ENCODE measurements around the gene CTDSPL2.
A peak's percentile ranks its signal among the peaks of the same experiment; 100 is the strongest.
"Not testable (repeated sequence)": the region's sequence is repeated elsewhere in the genome, so short reads cannot be mapped to it uniquely, and the experiment has no call there.

CTDSPL2 gene

GRCh38 chr15:44542596-44542995, 115.2 kb downstream of the CTDSPL2 start:
- DNase-seq = no peak

GRCh38 chr15:44544745-44545144, 117.3 kb downstream of the CTDSPL2 start:
- DNase-seq = not testable (repeated sequence)

DNA sequence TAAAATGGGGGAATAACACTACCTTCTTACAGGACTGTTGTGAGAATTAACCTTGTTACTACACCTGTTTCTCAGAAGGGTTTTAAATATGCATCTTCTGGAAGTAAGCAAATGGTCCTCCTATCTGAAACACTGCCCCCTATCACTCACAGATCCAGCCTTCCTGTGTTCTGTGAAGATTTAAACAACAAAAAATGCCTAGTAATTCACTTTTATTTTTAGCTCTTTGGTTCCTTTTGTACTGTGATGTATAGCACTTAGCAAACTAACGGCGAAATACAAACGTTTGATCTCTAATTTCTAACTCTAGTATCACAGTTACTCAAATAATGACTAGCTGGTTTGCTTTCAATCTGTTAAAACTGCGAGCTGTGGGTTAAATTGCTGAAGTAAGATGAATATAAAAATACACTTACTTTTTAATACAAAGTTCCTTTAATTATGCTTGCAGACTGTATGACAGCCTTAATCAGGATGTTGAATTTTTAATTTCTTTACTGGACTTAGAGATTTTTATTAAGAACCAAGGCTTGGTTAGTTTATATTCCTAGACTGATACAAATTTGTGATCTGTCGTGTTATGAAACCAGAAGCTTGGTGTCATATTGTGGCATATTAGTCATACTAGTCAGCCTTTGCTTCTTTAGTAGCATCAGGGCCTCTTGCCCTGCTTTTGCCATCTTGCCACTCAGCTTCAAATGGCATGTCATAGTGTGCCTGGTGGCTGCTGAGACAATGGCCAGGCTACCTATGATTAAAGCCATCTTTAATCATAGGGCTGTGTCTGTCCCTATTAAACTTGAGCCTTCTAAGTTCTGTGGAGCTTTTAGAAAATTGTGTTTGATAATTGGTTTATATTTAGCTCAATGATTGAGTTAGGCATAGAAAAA, 118.7 kb downstream of the CTDSPL2 start:
- peak; percentile 21 for DNase-seq

- DNase-seq = not testable (repeated sequence)
Measured at GRCh38 chr15:44549152-44549551, 121.7 kb downstream of the CTDSPL2 start.

DNA sequence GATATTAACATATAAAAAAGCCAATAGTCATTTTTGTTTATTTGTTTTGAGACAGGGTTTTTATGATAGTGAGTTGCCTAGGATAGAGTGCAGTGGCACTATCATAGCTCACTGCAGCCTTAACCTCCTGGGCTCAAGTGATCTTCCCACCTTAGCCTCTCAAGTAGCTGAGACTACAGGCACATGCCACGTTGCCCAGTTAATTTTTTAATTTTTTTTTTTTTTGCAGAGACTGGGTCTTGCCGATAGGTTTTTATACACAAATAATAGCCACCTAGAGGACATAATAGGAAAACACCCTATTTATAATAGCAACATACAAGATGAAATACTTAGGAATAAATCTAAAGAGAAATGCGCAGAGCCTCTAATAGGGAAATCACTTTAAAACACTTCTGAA, 122.8 kb downstream of the CTDSPL2 start:
- no peak for DNase-seq

DNA sequence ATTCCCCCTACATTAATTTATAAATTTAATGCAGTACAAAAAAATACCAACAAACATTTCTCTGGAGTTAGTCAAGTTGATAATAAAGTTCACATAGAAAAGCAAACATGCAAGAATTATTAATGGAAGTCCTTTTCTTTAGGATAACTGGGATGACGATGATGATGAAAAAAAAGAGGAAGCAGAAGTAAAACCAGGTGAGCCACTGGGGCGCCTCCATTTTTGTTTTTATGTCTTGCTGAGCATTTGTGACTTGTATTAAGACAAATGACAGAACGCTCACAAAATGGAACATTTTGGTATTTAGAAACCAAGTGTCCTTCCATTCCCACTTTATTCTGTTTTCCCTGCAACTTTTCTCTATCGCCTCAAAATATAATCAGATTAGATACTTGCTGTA, 123.3 kb downstream of the CTDSPL2 start:
- DNase-seq = no peak

GRCh38 chr15:44554934-44555723, 127.7 kb downstream of the CTDSPL2 start:
- DNase-seq = no peak

DNA sequence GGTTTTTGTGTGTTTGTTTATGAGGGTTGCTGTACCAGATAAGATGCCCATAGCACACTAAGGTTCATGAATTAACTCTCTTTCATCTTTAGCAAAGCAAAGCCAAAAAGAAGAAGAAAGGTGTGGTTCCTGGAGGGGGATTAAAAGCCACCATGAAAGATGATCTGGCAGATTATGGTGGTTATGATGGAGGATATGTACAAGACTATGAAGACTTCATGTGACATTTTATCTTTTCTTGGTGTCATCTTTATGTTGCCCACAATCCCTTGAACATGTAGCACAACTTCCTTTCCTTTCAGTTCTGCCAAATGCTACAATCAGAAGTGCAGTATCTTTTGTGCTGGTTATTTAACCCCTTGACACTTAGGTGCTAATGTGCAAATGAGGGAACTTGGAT, 133.5 kb downstream of the CTDSPL2 start:
- not testable (repeated sequence) for DNase-seq

- DNase-seq = no peak
Measured at GRCh38 chr15:44565387-44566154, 138.1 kb downstream of the CTDSPL2 start.

DNA sequence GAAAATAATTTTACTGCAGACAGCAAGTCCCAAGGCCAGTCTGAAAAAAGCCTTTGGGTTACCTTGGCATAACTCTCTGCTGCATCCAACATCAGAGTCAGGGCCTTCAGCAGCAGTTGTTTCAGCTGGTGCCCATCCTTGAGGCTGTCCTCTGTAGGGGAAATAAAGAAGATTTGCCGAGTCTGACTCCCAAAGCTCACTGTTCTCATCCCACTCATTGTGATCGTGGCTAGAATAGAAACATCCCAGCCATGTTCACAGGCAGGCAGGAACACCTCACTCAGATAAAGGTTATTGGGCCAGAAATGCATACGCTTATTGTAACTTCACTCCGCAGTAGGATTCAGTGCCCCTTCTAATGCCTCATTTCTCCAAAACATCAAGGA, 138.7 kb downstream of the CTDSPL2 start:
- DNase-seq = no peak

DNA sequence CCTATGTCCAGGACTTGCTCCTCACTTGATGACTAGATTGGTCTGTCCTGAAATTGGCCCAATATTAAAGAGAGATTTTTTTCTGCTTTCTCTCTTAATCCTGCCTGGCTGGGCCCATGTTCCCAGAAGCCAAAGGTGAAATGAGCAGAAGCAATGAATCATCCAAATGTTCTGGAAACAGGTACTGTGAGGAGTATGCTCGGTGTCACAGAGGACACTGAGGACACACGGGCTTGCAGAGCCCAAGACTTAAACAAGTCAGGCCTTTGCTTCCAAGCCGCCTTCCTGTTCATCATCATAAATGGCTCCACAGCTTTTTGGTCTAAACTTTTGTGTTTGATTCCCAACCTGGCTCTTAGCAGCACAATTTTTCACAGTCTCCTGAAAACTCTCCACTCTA, 140.9 kb downstream of the CTDSPL2 start:
- DNase-seq = no peak

GRCh38 chr15:44569316-44569715, 141.9 kb downstream of the CTDSPL2 start:
- no peak for DNase-seq

GRCh38 chr15:44570361-44570760, 142.9 kb downstream of the CTDSPL2 start:
- DNase-seq = no peak

GRCh38 chr15:44573386-44573785, 146.0 kb downstream of the CTDSPL2 start:
- no peak for DNase-seq

DNA sequence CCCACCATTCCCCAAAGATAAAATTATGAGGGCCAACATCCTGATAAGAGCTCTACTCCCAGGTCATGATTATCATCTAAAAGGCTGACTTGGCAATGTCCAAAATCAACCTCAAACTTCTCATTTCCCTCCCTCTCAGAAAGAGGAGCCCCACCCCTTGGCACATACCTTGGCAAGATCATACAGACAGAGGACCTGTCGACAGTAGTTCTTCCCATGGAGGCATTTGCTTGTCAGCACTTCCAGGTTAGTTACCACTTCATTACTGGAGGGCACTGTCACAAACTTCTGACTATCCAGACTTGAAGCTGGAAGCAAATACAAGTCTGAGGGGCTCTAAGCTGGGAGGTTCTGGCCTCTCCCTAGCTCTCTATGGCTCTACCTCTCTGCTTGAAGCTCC, 147.3 kb downstream of the CTDSPL2 start:
- DNase-seq = no peak

Measured in CD4-positive, alpha-beta T cell treated with Interleukin-15 for 1 hour (primary cell).